GM12873 (cell line): ENCODE data around the gene COL20A1.

ENCODE experiments used
- TF ChIP-seq, protein P1 (sequence below): IDR thresholded peaks from 2 replicates; pipeline ENCODE4 v1.5.1; 2012; ENCODE audit warnings: low read depth, mild to moderate bottlenecking, moderate library complexity, low read length, control low read depth; ENCODE audit not compliant: insufficient read depth; ENCODE audit errors: missing control alignments

COL20A1 gene

DNA sequence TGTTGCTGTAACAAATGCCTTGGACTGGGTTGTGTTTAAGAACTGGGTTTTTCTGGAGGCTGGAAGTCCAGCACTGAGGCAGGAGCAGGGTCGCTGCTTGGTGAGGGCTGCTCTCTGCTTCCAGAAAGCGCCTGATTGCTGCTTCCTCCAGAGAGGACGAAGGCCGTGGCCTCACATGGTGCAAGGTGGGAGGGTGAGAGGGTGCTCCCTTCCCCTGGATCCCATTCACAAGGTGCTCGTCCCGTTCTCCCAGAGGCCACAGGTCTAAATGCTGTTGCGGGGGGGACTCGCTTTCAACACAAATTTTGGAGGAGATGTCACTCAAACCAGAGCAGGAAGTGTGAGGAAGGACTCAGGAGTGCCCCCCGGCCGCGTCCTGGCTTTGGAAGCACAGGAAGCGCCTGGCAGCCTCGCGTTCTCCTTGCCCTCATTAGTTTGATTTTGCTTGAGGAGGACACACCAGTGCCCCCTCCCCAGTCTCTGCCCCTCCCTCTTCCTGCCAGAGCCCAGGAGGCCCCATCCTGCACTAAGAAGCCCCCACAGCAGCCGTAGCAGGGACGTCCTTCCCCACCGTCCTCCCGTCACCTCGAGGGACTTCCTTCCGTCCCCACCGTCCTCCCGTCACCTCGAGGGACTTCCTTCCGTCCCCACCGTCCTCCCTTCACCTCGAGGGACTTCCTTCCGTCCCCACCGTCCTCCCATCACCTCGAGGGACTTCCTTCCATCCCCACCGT is 31.0 kb upstream of the COL20A1 start:
- TF ChIP-seq, protein P1, sequence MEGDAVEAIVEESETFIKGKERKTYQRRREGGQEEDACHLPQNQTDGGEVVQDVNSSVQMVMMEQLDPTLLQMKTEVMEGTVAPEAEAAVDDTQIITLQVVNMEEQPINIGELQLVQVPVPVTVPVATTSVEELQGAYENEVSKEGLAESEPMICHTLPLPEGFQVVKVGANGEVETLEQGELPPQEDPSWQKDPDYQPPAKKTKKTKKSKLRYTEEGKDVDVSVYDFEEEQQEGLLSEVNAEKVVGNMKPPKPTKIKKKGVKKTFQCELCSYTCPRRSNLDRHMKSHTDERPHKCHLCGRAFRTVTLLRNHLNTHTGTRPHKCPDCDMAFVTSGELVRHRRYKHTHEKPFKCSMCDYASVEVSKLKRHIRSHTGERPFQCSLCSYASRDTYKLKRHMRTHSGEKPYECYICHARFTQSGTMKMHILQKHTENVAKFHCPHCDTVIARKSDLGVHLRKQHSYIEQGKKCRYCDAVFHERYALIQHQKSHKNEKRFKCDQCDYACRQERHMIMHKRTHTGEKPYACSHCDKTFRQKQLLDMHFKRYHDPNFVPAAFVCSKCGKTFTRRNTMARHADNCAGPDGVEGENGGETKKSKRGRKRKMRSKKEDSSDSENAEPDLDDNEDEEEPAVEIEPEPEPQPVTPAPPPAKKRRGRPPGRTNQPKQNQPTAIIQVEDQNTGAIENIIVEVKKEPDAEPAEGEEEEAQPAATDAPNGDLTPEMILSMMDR = no peak

DNA sequence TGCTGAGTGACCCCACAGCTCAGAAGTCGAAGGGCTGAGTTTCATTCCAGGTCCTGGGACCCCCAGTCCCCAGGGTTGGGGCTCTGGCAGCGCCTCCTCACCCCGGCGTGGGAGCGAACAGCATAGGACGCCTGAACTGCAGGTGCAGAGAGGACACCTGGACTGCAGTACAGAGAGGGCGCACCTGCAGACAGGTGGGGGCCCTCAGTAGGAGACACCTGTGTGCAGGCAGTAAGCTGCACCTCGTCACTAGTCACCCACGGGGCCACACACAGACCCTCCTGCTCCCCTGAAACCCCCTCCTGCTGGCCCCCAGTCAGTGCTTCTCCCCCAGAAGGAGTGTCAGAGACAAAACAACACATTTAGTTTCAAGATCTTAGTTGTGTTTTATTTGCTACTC is 30.1 kb upstream of the COL20A1 start:
- TF ChIP-seq, protein P1 = no peak

DNA sequence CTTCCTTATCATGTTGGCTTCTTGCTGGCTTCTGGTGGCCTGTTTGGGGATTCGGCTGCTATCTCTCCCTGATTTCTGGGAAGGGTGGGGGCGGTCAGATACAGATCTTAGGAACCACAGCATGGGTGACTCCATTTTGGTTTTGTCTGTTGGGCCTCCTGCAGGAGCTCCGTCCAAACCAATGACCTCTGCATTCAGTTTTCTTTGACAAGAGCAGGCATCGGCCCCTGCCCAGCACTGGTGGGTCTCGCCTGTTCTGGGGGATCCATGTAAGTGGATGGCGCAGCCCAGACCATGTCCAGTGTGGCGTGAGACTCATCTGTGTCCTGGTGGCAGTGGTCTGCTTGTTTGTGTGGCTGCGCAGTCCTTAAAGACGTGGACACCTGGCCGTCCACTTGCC is 29.0 kb upstream of the COL20A1 start:
- TF ChIP-seq, protein P1 = no peak

DNA sequence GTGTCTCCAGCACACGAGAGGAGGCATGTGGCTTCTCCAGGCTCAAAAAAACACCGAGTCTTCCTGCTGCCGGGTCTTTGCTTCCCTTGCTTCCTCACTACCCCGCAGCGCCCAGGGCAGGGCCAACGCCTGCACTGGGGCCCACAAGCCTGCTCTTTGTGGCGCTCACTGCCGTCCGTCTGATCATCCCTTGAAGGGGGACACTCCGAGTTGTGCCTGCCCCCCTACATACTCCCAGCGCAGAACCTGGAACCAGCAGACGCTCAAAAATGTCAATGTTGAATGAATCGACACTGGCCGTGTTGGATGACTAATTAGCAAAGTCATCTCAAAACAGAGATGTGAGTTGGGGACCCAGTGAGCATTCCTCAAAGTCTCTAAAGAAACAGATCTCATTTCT is 28.5 kb upstream of the COL20A1 start:
- TF ChIP-seq, protein P1 = no peak

DNA sequence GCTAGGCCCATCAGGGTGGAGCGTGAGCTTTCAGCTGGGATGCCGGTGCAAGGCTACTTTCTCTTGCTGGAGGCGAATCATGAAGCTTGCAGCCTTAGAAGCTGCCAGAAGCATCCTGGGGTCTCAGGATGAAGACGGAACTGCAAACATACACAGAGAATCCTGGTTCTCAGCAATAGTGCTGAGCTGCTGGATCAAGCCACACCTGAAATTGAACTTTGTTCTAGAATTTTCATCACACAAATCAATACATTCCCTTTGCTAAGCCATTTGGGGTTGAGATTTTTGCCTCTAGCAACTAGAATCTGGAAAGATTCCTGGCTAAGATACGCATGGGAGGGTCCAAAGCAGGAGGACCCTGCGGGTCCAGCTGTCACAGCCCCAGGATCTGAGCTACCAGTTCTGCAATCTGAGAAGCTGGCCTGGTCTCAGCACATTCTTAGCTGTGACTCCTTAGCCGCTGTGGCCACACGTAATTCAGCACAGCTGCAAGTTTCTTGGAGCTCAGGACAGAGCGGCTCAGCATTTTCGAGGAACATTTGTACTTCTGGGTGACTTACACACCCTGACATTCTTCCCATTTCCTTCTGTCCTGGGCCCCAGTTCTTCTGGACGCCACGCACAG is 27.0 kb upstream of the COL20A1 start:
- TF ChIP-seq, protein P1 = no peak

DNA sequence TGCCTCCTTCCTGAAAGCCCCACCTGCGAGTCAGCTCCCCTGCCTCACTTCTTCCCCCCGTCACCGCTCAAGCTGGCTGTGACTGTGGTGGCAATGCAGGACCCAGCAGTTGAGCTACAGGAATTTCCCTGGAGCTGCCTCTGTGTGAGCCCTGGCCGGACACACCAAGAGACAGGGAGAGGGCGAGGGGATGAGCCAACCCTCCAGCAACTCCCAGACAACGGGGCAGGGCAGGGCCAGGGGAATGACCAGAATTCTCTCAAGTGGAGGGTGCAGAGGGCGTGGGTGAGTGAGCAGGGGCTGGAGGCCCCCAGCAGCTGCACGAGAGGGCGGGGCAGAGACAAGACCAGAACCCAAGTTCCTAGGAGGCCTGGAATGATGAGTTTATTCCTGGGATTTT is 25.3 kb upstream of the COL20A1 start:
- TF ChIP-seq, protein P1 = no peak

DNA sequence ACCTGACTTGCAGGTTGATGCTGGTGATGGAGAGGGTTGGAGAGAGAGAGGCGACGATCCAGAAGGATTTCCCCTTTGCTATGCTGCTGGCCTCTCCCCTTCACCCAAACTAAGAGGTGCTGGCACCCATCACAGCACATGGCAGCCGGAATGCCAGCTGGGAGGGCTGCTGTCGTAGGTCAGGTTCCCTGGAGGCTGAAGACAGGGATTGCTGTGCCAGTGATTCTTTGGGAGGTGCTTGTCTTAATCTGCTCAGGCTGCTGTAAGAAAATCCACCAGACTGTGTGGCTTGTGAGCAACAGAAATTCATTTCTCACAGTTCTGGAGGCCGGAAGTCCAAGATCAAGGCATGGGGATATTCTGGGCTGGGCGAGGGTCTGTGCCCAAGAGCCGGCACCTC is 24.7 kb upstream of the COL20A1 start:
- TF ChIP-seq, protein P1 = no peak
